HG03432 (cell line): ENCODE measurements around the gene TRIP4.

Experiments used
- ATAC-seq: cut with Tn5 transposase; IDR thresholded peaks from one replicate; pipeline ENCODE4 v1.9.1; 2021; ENCODE audit warnings: mild to moderate bottlenecking, moderate library complexity; ENCODE audit not compliant: unreplicated experiment

Gene TRIP4

GRCh38 chr15:64444836-64445235 is 57.2 kb downstream of the TRIP4 start:
- ATAC-seq = no peak

- ATAC-seq = no peak
These were observed 60.1 kb downstream of the TRIP4 start for GRCh38 chr15:64447536-64448315.

GRCh38 chr15:64452988-64453688 is 65.5 kb downstream of the TRIP4 start:
- ATAC-seq = no peak

GRCh38 chr15:64453689-64454037 is 66.0 kb downstream of the TRIP4 start:
- no peak for ATAC-seq

GRCh38 chr15:64454282-64454681 is 66.6 kb downstream of the TRIP4 start:
- ATAC-seq = no peak

- no peak for ATAC-seq
These were observed 68.3 kb downstream of the TRIP4 start for GRCh38 chr15:64455961-64456371.

GRCh38 chr15:64456634-64457108 is 69.0 kb downstream of the TRIP4 start:
- no peak for ATAC-seq

GRCh38 chr15:64459066-64459781 is 71.6 kb downstream of the TRIP4 start:
- no peak for ATAC-seq

- peak; percentile 65 for ATAC-seq
These were observed 72.6 kb downstream of the TRIP4 start, which contains the start of gene ZNF609 for GRCh38 chr15:64460206-64460723. Gene ZNF609, plus strand, starts transcription at chr15:64460578. Its CDS starts 38,842 bp downstream, at chr15:64499420.

- ATAC-seq = no peak
These were observed 73.4 kb downstream of the TRIP4 start for GRCh38 chr15:64460724-64461720.

GRCh38 chr15:64461721-64462162 is 74.1 kb downstream of the TRIP4 start:
- ATAC-seq = no peak

GRCh38 chr15:64462492-64462891 is 74.9 kb downstream of the TRIP4 start:
- no peak for ATAC-seq

- no peak for ATAC-seq
These were observed 76.8 kb downstream of the TRIP4 start for GRCh38 chr15:64464276-64465005.

- ATAC-seq = no peak
These were observed 78.9 kb downstream of the TRIP4 start for GRCh38 chr15:64466408-64467141.

- ATAC-seq = no peak
These were observed 84.5 kb downstream of the TRIP4 start for GRCh38 chr15:64472161-64472560.

GRCh38 chr15:64474846-64475245 is 87.2 kb downstream of the TRIP4 start:
- ATAC-seq = no peak

GRCh38 chr15:64476550-64476949 is 88.9 kb downstream of the TRIP4 start:
- no peak for ATAC-seq

GRCh38 chr15:64478863-64479262 is 91.2 kb downstream of the TRIP4 start:
- ATAC-seq = no peak

GRCh38 chr15:64480891-64481290 is 93.3 kb downstream of the TRIP4 start:
- ATAC-seq = no peak
